ENCODE results near the gene DCAF11. TPM values are rescaled to one million over a fixed set of nuclear protein-coding genes. Genes with fewer than 3 reads are reported as not detected.

Gene DCAF11
- total and polyA plus RNA-seq, 2 of the 13 experiments (the other 11 are each of a cell fraction or from before 2014, with no cell fraction given): 150 to 257 TPM

GRCh38 chr14:24067133-24068082 lies 47.2 kb upstream of the DCAF11 start (continued):
- TF ChIP-seq, protein P1, sequence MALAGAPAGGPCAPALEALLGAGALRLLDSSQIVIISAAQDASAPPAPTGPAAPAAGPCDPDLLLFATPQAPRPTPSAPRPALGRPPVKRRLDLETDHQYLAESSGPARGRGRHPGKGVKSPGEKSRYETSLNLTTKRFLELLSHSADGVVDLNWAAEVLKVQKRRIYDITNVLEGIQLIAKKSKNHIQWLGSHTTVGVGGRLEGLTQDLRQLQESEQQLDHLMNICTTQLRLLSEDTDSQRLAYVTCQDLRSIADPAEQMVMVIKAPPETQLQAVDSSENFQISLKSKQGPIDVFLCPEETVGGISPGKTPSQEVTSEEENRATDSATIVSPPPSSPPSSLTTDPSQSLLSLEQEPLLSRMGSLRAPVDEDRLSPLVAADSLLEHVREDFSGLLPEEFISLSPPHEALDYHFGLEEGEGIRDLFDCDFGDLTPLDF (CRISPR knock-in tag; IDR thresholded peaks at IDR 0.05): no peak
- TF ChIP-seq LBX2 (CRISPR knock-in tag; IDR thresholded peaks at IDR 0.05; ENCODE audit: borderline replicate concordance) (no peak), HMG20A (CRISPR knock-in tag; IDR thresholded peaks at IDR 0.05; ENCODE audit: borderline replicate concordance) (no peak), ZNF563 (CRISPR knock-in tag; IDR thresholded peaks at IDR 0.05) (no peak), ZNF263 (CRISPR knock-in tag; IDR thresholded peaks at IDR 0.05) (no peak), ZNF230 (CRISPR knock-in tag; IDR thresholded peaks at IDR 0.05) (peak; percentile 76; the same call in 1 of the 2 replicates), ZBTB3 (CRISPR knock-in tag; IDR thresholded peaks at IDR 0.05; ENCODE audit: borderline replicate concordance, low read depth) (no peak), MXD1 (CRISPR knock-in tag; IDR thresholded peaks at IDR 0.05) (0 out of 2 replicates have a peak, but pooled peaks have one; percentile 52), ZNF282 (IDR thresholded peaks at IDR 0.05; ENCODE audit: partially characterized antibody) (no peak), U2AF2 (IDR thresholded peaks at IDR 0.05; ENCODE audit: low read depth, low read length) (no peak), DBP (CRISPR knock-in tag; IDR thresholded peaks at IDR 0.05; ENCODE audit: not compliant biosample characterization) (no peak), ZNF33A (CRISPR knock-in tag; IDR thresholded peaks at IDR 0.05; ENCODE audit: borderline replicate concordance) (no peak), ZSCAN12 (CRISPR knock-in tag; IDR thresholded peaks at IDR 0.05) (no peak), DNMT1 (CRISPR knock-in tag; IDR thresholded peaks at IDR 0.05) (no peak), GABPB1 (CRISPR knock-in tag; IDR thresholded peaks at IDR 0.05) (no peak), ZMYM3 (CRISPR knock-in tag; IDR thresholded peaks at IDR 0.05) (peak; percentile 46), KLF9 (CRISPR knock-in tag; IDR thresholded peaks at IDR 0.05; ENCODE audit: low read depth) (no peak), SOX13 (IDR thresholded peaks at IDR 0.05) (no peak), SOX13 (CRISPR knock-in tag; conservative IDR thresholded peaks at IDR 0.05 in 1 of 2, IDR thresholded peaks at IDR 0.05 in 1 of 2) (peak in 1 of 2 experiments; percentile 36; a peak in 2 of 4 replicates)
- TF ChIP-seq, protein P2, sequence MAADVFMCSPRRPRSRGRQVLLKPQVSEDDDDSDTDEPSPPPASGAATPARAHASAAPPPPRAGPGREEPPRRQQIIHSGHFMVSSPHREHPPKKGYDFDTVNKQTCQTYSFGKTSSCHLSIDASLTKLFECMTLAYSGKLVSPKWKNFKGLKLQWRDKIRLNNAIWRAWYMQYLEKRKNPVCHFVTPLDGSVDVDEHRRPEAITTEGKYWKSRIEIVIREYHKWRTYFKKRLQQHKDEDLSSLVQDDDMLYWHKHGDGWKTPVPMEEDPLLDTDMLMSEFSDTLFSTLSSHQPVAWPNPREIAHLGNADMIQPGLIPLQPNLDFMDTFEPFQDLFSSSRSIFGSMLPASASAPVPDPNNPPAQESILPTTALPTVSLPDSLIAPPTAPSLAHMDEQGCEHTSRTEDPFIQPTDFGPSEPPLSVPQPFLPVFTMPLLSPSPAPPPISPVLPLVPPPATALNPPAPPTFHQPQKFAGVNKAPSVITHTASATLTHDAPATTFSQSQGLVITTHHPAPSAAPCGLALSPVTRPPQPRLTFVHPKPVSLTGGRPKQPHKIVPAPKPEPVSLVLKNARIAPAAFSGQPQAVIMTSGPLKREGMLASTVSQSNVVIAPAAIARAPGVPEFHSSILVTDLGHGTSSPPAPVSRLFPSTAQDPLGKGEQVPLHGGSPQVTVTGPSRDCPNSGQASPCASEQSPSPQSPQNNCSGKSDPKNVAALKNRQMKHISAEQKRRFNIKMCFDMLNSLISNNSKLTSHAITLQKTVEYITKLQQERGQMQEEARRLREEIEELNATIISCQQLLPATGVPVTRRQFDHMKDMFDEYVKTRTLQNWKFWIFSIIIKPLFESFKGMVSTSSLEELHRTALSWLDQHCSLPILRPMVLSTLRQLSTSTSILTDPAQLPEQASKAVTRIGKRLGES (CRISPR knock-in tag; IDR thresholded peaks at IDR 0.05; ENCODE audit: borderline replicate concordance): no peak
- TF ChIP-seq, protein P3, sequence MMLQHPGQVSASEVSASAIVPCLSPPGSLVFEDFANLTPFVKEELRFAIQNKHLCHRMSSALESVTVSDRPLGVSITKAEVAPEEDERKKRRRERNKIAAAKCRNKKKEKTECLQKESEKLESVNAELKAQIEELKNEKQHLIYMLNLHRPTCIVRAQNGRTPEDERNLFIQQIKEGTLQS (CRISPR knock-in tag; IDR thresholded peaks at IDR 0.05): no peak
- TF ChIP-seq, protein P4, sequence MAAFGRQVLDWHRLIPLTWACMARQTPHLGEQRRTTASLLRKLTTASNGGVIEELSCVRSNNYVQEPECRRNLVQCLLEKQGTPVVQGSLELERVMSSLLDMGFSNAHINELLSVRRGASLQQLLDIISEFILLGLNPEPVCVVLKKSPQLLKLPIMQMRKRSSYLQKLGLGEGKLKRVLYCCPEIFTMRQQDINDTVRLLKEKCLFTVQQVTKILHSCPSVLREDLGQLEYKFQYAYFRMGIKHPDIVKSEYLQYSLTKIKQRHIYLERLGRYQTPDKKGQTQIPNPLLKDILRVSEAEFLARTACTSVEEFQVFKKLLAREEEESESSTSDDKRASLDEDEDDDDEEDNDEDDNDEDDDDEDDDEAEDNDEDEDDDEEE (CRISPR knock-in tag; IDR thresholded peaks at IDR 0.05): no peak
